GM10248 (cell line): ENCODE measurements around the gene TMEM178A.

ENCODE experiments used
- CTCF ChIA-PET: fragments of 300-600 bp; sonication (Branson Sonifier 250); formaldehyde crosslinking; extraction: SDS; loops from one replicate; lab custom pipeline; 2021; ENCODE audit warnings: antibody characterized with exemption; lab: Yijun Ruan, JAX
- POLR2A ChIA-PET: fragments of 350-650 bp; sonication (Branson Sonifier 250); formaldehyde crosslinking; extraction: SDS; loops from one replicate; lab custom pipeline; 2020; ENCODE audit warnings: antibody characterized with exemption; lab: Yijun Ruan, JAX
- DNase-seq: peaks from one replicate; pipeline ENCODE4 v3.0.0; 2012; ENCODE audit errors: extremely low spot score
- CTCF ChIP-seq: IDR thresholded peaks from 2 replicates; pipeline ENCODE4 v1.5.1; 2012; ENCODE audit warnings: mild to moderate bottlenecking, low read depth; ENCODE audit errors: extremely low read depth, missing control alignments, control extremely low read depth

TMEM178A gene

GRCh38 chr2:39739386-39739785 lies 73.7 kb downstream of the TMEM178A start:
- CTCF ChIA-PET = interaction anchor here (20.4 kb wide), 1 partner anchor 9 kb away, joined by 193 read pairs; no protein-coding TSS in a partner anchor
- POLR2A ChIA-PET = no interaction called here
- no peak for DNase-seq
- TF ChIP-seq CTCF = no peak

GRCh38 chr2:39741871-39742270 lies 76.2 kb downstream of the TMEM178A start:
- ChIA-PET CTCF (interaction anchor here (1.1 to 20.4 kb wide), 2 partner anchors 9 to 11 kb away, joined by 3 to 193 read pairs; no protein-coding TSS in a partner anchor), POLR2A (no interaction called here)
- TF ChIP-seq CTCF = no peak
- DNase-seq = no peak

- ChIA-PET CTCF (interaction anchor here (20.4 kb wide), 1 partner anchor 13 kb away, joined by 193 read pairs; no protein-coding TSS in a partner anchor), POLR2A (no interaction called here)
- no peak for DNase-seq
- TF ChIP-seq CTCF = no peak
Measured at GRCh38 chr2:39743269-39743776, 77.6 kb downstream of the TMEM178A start.

GRCh38 chr2:39755466-39755865 lies 89.7 kb downstream of the TMEM178A start:
- no peak for DNase-seq
- TF ChIP-seq CTCF = no peak
- ChIA-PET CTCF (interaction anchor here (20.4 kb wide), 1 partner anchor 25 kb away, joined by 193 read pairs; no protein-coding TSS in a partner anchor), POLR2A (no interaction called here)

- ChIA-PET POLR2A (no interaction called here), CTCF (no interaction called here)
- TF ChIP-seq CTCF = no peak
- no peak for DNase-seq
Measured at GRCh38 chr2:39757156-39757555, 91.4 kb downstream of the TMEM178A start.

GRCh38 chr2:39762448-39762847 lies 96.7 kb downstream of the TMEM178A start:
- no peak for DNase-seq
- ChIA-PET CTCF (no interaction called here), POLR2A (no interaction called here)
- no peak for TF ChIP-seq CTCF
